Renal cortical epithelial cell (primary cell): ENCODE data around the gene SLC22A17. TPM values are rescaled to one million over a fixed set of nuclear protein-coding genes. Genes with fewer than 3 reads are reported as not detected.

Source experiments
- DNase-seq: peaks from one replicate; pipeline ENCODE4 v3.0.0-alpha.2; 2011; ENCODE audit warnings: low read depth
- total RNA-seq: library from RNA; depleted of rRNA; stranded (reverse); fragments of >200 nt; gene quantifications from 2 replicates; pipeline ENCODE4 v1.2.3, GENCODE V29; 2014

Gene SLC22A17
- total RNA-seq, 1 donor from 2014 or later, result 33.0 TPM

DNA sequence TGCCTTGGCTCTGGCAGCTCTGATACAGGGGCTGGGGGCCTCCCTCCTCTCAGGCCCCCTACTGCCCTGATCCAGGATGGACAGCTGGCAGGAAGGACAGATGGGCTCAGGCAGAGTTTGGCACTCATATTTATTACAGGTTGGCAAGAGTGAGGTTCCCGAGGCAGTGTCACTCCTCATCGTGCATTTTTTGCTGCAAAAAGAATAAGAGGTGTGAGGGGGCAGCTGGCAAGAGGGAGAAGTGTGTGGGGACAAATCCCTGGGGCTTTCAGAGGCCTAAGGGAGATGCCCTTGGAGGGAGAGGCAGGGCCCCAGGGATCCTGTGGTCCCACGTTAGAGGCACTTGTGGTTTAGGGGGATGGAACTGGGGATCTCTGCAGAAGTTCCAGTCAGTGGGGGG, 29.2 kb upstream of the SLC22A17 start:
- DNase-seq, result no peak

DNA sequence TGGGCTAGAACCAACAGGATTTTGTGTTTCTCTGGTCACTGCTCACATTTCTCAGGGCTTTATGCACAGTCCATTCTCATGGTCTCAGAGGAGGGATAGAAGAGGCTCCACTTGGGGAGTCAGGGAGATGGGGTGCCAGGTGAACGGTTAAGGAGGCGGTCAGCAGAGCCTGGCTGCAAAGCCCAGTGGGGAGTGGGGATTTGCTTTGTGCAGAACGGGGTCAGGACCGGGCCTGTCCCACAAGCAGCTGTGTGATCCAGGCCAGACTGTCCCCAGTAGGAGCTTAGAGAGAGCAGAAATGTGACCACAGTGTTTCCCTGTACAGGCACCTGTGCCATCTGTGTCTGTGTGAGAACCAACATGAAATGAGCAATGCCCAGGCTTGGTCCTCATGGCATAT, 28.3 kb upstream of the SLC22A17 start:
- no peak for DNase-seq

DNA sequence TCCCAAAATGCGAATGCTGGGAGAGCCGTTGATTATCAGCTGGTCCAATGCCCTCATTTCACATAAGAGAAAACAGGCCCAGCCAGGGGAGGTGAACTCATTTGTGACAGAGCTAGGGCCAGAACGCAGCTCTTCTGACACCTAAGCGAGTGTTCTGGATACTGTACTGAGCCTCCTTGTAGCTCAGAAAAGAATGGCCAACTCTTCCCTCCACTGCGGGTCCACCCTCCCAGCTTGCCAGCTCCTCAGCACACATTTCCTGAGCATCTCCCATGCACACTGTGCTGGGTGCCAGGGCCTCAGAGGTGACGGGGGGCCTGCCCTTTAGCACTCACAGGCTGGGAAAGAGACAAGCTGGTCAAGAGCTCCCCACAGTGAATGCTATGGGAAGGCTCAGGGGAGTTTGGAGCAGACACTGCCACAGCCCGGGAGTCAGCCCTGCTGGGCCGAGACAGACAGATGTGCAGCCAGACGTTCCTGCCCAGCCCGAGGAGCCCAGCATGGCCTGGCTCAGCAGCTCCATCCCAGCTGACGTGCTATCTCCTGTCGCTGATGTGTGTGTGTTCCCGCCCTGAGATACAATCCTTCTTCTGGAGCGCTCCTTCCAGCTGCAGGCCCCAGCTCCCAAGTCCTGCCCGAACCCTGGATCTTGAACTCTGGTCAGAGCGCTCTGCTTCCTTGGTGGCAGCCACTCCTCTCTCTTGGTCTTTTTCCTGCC, 27.7 kb upstream of the SLC22A17 start:
- no peak for DNase-seq

DNA sequence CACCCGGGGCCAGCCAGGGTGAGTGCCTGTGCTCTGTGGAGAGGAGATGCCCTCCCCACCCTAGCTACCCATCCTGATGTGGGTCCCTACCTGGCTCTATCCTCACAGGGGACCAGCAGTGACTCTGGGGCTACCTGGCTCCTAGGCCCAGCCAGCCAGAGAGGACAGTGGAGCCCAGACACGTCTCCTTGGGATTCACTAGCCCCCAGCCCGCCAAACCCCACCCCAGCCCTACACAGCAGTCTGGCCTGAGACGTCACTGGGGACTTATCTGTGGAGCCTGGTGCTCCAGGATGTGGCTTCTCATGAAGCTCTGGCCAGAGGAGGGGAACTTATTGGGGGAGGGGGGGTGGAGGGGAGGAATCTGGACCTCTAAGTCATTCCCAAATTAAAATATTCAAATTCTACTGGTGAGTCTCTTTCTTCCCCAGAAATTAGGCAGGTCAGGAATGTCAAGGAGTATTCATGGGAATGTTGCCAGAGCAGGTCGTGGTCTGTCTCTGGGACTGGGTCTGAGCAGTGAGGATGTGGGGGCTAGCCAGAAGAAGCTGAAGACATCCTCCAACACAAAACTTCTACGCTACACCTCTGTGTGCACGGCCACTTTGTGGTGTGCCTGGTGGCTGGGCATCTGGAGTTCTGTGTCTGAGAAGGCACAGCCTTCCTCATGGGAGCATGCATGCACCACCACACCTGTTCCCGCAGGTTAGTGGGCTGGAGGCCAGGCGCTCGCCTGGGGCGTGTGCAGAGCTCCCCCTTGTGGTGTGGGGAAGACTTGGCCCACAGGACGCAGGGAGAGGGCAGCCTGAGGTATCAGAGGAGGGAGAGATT, 26.9 kb upstream of the SLC22A17 start:
- DNase-seq, result peak; percentile 18

DNA sequence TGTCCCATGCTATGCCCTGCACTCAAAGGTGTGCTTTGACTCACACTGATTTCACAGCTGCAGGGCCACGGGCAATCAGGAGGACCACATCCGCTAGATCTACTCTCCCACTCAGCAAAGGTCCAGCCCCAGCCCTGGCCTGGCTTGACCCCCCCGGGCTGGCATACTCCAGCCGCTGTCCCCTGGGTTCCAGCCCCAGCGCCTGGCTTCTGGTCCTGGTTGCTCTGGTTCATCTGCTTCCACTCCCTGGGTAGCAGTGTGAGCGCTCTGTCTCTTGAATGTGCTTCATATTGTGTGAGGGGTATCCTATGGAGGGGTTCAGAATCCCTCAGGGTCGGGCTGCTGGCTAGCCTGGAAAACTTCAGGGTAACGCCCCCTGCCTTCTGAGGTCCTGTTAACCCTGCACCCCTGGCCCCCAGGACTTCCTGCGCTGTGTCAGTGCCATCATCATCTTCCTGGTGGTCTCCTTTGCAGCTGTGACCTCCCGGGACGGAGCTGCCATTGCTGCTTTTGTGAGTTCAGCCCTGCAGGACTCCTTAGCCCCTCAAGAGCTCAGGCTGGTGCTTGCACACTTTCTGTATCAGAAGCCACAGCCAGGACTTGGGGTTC, 26.0 kb upstream of the SLC22A17 start:
- no peak for DNase-seq

DNA sequence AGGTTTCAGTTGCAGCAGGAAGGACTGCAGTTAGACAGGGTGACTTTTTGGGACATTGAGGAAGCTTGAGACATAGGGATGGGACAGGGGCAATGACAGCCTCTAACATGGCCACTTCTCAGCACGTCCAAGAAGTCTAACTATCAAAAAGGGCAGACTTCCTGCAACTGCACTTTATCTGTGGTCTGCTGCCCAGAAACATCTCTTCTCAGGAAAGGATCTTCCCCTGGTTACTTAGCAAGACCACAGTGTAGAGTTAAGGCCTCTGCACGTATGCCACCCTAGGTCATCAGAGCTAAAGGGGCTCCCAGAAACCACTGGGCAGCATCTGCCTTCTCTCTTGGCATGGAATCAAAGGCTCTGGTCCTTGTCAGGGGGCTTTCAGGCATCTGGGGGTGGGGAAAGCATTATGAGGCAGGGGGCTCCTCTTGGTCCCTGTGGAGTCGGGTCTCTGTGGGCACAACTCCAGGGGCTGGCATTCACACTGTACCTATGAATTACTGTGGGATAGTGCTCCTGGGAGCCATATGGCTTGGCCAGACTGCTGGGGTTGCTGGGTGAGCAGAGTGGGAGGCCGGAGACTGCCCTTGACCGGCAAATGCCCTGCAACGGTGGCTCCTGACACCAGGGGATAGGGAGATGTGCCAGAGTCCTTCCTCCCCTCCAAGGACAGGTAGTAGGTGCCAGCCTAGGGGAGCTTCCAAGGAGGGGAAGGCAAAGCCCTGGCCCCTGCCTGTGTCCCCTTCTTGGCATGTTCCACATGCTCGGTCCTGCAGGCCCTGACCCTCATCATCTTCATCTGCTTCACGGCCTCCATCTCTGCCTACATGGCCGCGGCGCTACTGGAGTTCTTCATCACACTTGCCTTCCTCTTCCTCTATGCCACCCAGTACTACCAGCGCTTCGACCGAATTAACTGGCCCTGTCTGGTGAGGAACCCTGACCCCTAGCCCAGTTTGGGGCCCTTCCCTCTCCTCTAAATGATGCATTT, 25.2 kb upstream of the SLC22A17 start:
- no peak for DNase-seq

DNA sequence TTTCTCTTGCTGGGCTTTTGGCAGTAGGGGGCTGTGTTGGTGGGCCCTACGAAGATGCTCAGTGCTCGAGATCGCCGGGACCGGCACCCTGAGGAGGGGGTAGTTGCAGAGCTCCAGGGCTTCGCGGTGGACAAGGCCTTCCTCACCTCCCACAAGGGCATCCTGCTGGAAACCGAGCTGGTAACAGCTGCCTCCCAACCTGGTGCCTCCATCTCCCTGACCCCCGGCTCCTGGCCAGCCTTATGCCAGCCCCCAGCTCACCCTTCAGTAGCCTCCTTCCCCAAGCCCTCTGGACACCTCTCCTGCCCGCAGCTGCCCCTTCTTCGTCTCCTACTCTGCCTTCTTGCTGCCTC, 24.5 kb upstream of the SLC22A17 start:
- no peak for DNase-seq

DNA sequence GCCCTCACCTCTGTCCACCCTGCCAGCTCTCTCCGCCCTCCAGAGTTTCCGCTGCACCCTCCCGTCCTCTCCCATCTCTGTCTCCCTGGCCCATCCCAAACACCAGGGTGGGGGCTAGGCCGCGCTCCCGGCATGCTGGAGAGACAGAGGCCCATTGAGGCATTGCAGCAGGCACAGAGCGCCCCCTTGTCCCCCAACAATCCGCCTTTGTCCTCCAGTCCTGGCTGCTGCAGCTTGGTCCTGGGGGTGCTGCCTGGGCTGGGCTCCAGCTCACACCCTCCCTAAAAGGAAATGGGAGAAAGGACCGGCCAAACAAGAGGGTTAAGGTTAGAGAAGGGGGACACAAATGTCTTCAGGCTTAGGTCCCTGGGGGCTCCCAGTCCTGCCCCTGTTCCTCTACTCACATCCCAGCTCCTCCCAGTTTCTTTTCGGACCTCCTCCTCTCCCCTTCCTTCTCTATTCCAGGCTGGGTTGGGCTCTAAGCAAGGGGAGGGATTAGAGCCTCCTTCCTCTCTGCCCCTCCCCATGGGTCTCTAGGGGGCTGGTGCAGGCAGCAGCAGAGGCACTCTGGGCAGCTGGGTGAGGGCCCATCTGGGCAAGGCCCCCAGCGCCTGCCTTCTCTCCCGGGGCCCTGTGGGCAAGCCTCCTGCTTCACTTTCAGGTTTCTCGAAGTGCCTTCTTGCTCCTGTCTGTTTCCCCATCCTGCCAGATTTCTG, 24.0 kb upstream of the SLC22A17 start, which contains the start of gene CMTM5:
CMTM5 (plus strand) TSS at position 565 of the 716 bp plus-strand sequence. CDS start 206 bp downstream, outside the sequence.
- no peak for DNase-seq

DNA sequence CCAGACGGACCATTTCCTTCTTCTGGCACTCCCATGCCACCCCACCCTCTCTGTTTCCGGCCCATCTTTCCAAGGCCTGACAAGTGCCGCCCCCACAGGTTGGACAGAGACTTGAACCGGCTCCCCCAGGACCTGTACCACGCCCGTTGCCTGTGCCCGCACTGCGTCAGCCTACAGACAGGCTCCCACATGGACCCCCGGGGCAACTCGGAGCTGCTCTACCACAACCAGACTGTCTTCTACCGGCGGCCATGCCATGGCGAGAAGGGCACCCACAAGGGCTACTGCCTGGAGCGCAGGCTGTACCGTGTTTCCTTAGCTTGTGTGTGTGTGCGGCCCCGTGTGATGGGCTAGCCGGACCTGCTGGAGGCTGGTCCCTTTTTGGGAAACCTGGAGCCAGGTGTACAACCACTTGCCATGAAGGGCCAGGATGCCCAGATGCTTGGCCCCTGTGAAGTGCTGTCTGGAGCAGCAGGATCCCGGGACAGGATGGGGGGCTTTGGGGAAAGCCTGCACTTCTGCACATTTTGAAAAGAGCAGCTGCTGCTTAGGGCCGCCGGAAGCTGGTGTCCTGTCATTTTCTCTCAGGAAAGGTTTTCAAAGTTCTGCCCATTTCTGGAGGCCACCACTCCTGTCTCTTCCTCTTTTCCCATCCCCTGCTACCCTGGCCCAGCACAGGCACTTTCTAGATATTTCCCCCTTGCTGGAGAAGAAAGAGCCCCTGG, 23.0 kb upstream of the SLC22A17 start:
- DNase-seq, result no peak

DNA sequence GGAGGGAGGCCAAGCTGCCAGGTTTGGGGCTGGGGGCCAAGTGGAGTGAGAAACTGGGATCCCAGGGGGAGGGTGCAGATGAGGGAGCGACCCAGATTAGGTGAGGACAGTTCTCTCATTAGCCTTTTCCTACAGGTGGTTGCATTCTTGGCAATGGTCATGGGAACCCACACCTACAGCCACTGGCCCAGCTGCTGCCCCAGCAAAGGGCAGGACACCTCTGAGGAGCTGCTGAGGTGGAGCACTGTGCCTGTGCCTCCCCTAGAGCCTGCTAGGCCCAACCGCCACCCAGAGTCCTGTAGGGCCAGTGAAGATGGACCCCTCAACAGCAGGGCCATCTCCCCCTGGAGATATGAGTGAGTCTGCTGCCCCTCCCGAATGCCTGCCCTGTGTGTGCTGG, 20.4 kb upstream of the SLC22A17 start:
- DNase-seq, result no peak

DNA sequence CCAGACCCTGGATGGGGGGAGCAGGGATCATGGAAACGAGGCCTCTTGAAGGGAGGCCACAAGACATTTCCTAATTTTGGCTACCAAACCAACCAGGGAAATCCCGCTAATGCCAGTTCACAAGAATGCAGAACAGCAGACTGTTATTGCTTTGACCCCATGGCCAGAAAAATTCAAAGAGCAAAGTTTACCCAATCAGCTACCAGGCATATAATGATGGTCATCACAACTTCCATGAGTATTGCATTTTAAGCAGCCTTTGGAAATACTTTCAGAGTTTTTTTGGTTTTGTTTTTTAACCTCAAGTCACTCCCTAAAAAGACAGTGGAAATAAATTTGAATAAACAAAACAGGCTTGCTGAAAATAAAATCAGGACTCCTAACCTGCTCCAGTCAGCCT, 19.8 kb upstream of the SLC22A17 start, which contains the start of gene IL25:
IL25 (plus strand) TSS at position 301 of the 400 bp plus-strand sequence.
- DNase-seq, result no peak

DNA sequence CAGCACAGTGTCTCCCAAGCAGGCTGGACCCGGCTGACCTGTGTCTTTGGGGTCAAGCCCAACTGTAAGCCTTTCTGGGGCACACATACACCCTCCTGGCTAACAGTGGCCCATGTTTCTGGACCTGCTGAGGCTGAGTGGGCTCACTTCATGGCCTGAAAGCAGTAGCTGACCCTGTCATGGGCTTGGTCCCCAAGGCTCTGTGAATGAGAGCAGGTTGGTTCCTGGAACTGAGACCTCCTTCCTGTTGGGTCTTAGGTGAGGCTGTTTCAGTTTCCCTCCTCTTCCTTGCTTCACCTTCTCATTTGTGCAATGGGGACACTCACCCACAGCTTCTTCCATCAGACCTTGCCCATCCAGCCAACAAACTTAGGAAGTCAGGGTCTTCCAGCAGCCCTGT, 19.2 kb upstream of the SLC22A17 start:
- no peak for DNase-seq

DNA sequence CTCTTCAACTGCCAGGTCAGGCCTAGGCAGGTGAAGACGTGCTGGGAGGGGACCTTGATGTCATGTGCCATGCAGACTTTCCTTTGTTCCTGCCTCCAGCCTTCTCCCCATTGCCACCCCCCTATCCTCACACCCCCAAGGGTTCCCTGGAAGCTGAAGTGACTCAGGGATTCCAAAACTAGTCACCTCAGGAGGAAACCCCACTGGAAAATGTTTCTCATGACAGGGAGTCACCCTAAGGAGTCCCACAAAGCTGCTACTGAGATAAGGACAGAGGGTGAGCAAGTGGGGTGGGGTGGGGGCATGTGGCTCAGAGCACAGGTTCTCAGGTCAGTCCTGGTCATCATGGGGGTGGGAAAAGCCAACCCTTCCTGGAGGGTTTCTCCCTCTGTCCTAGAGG, 17.5 kb upstream of the SLC22A17 start:
- no peak for DNase-seq

DNA sequence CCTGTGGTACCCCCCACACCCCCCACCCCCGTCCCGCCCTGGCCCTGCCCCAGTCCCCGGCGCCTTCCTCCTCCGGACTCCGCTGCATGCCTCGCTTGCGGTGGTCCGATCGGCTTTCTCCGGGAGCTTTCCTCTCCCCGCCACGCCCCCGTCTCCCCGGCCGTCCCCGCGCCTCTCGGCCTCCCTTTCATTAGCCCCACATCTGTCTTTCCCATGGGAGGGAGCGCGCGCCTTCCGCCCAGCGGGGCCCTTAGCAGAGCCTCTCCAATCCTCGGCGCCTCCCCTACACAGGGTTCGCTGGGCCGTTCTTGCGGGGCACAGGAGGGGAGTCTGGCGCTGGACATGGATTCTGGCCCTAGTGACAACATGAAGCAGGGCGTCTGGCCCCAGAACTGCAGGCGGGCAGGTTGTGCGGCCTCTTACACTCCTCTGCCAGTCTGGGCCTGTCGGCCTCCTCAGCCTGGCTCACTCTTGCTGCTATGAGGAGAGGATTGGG, 13.8 kb upstream of the SLC22A17 start:
- no peak for DNase-seq

DNA sequence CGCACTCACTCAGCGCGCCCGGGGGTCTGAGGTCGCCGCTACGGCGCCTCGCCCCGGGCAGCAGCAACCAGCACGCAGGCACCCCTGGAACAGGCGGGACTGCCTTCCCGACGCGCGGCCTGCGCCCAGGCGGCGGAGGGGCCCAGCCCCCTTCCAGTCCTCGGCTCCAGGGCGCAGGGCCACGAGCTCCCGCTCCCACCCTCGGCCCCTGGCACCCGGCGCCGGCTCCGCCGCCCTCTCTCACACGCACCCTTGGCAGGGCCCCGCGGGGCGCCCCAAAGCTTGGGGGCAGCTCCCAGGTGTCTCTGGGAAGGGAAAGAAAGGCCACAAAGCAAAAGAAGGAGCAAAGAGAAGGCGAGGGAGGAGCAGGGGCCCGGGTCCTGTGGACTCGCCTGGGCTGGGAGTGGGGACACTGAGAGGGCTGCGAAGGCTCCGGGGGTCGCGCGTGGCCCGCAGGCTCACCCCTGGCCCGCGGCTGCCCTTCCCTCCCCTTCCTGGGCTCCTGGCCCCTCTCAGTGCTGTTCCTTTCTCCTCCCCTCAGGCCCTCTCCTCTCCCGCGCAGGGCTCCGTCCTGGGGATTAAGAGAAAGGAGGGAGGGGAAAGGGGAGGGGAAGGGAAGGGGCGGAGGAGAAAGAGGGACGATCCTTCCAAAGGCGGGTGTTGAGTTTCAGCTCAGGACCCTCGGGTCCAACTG, 13.2 kb upstream of the SLC22A17 start:
- no peak for DNase-seq

DNA sequence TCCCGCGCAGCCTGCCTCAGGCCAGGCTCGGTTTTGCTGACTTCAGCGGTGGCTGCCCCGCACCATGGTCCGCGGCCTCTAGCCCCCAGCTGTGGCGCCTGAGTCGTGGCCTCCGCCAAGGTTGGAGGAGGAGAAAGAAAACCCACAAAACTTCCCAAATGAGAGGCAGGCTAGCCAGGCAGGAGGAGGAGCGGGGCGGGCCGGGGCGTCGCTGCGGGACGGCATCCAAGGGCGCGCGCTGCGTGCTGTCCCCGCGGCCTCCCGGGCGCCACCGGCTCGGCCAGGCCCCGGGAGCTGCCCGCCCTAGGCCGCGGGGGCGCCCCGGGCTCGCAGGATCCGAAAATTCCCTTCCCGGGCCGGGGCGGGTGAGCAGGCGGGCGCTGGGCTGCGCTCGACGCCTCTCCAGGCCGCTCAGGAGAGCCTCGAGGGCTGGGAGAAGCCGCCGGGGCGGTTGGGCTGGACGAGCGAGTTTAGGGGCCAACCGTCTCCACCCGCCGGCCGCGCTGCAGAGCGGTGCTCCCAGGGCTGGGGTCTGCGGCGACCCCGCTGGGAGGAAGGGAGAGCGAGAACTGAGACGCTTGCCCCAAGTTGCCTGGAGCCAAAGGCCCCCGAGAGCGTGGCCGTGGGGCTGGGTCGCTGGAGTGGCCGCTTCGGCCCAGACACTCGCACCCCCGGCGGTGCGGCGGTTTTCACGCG, 12.5 kb upstream of the SLC22A17 start, which contains the start of gene EFS:
EFS (minus strand) TSS at position 137 of the 696 bp plus-strand sequence. CDS start 147 bp downstream, outside the sequence.
- no peak for DNase-seq

DNA sequence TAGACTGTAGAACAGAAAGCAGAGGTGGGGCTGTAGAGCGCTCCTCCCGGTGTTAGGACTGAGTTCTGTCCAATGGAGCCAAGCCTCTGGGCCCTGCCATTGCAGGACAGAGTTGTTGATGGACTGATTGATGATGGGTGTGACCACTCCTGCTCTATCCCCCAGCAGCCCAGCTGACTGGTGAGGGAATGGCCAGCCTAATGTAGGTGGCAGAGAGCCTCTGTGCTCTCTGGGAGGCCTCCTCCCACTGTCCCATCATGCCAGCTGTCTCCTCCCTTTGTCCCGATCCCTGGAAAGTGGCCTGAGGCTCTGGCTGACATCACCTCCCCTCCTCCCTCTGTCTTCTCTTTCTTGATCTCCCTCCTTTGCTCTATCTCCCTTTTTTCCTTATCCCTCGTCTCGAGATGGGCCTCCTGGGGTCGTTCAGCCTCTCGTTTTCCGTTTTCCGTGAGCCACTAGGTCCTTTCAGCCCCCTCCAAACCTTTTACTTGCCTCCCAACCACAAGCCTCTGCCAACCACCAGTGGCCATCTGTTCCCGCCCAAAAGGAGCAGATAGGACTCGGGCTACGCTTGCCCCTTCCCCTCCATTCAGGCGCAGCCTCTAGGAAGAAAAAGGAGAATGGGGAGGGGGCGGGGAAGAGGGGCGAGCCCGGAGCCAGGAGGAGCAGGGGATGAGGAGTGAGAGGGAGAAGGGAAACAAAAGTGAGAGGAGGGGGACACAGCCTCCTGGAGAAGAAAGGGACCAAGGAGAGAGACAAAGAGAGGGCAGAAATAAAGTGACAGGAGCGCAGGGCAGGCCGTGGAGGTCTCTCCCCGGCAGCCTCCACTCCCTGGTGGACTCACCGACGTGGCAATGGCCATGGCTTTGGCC, 11.7 kb upstream of the SLC22A17 start:
- no peak for DNase-seq

DNA sequence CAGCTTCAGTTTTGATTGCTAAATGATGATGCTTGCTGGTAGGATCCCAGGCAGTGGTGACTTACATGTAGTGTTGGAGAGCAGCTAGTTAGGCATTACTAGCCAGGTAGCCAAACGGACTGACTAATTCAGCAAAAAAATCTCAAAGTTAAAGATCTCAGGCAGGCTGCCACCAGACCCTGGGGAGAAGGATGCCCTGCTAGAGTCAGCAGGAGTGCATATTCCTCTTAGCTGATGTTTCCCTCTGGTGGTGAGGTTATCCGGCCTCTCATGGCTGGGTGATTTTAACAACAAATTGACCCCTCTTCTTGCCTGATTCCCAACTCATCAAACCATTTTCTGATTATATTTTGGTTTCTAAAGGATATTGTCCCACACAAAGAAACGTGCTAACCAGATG, 9.5 kb upstream of the SLC22A17 start:
- DNase-seq, result peak; percentile 67
